ENCODE data around the gene SIN3A.

DNA sequence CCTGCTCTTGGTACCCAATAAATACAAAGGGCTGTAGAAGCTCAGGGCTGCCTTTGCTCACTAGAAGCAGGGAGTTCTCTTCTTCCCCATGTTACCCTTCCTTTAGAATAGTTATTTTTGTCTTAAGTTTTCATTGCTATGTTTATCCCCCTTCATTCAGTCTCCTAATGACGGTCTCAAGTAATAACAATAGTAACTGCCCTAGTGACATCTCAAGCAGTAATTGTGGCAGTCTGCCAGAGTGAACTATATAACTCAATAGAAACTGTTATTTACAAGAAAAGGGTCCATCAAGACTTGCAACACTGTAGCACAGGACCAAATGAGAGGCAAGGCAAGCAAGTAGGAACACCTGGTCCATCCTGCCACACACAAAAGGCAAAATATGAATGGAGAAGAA, 32.5 kb upstream of the SIN3A start:
- TF ChIP-seq RAD21 (IDR thresholded peaks at IDR 0.05; ENCODE audit: low read length) (no peak), MXI1 (IDR thresholded peaks at IDR 0.05; ENCODE audit: borderline replicate concordance, low read depth, low read length) (no peak)
- TF ChIP-seq, protein P1, sequence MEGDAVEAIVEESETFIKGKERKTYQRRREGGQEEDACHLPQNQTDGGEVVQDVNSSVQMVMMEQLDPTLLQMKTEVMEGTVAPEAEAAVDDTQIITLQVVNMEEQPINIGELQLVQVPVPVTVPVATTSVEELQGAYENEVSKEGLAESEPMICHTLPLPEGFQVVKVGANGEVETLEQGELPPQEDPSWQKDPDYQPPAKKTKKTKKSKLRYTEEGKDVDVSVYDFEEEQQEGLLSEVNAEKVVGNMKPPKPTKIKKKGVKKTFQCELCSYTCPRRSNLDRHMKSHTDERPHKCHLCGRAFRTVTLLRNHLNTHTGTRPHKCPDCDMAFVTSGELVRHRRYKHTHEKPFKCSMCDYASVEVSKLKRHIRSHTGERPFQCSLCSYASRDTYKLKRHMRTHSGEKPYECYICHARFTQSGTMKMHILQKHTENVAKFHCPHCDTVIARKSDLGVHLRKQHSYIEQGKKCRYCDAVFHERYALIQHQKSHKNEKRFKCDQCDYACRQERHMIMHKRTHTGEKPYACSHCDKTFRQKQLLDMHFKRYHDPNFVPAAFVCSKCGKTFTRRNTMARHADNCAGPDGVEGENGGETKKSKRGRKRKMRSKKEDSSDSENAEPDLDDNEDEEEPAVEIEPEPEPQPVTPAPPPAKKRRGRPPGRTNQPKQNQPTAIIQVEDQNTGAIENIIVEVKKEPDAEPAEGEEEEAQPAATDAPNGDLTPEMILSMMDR (conservative IDR thresholded peaks at IDR 0.05; ENCODE audit: low read depth, low read length): no peak

Data from IMR-90 (cell line).